NCI-H446 treated with DMSO at 0.1 percent for 48 hours (cell line): Measurements from ENCODE around the gene SYNPO.

Experiments
- DNase-seq: peaks from one replicate; lab custom pipeline; 2025; lab: John Stamatoyannopoulos, UW

The SYNPO gene

DNA sequence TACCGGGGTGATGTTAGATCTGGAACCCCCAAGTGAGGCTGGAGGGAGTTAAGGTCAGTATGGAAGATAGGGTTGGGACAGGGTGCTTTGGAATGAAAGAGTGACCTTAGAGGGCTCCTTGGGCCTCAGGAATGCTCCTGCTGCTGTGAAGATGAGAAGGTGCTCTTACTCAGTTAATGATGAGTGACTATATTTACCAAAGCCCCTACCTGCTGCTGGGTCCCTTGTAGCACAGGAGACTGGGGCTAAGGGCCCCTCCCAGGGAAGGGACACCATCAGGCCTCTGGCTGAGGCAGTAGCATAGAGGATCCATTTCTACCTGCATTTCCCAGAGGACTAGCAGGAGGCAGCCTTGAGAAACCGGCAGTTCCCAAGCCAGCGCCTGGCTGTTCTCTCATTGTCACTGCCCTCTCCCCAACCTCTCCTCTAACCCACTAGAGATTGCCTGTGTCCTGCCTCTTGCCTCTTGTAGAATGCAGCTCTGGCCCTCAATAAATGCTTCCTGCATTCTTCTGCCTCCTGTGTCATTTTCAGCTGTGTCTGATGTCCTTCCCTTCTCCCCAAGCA is 18.3 kb downstream of the SYNPO start:
- DNase-seq: no peak

DNA sequence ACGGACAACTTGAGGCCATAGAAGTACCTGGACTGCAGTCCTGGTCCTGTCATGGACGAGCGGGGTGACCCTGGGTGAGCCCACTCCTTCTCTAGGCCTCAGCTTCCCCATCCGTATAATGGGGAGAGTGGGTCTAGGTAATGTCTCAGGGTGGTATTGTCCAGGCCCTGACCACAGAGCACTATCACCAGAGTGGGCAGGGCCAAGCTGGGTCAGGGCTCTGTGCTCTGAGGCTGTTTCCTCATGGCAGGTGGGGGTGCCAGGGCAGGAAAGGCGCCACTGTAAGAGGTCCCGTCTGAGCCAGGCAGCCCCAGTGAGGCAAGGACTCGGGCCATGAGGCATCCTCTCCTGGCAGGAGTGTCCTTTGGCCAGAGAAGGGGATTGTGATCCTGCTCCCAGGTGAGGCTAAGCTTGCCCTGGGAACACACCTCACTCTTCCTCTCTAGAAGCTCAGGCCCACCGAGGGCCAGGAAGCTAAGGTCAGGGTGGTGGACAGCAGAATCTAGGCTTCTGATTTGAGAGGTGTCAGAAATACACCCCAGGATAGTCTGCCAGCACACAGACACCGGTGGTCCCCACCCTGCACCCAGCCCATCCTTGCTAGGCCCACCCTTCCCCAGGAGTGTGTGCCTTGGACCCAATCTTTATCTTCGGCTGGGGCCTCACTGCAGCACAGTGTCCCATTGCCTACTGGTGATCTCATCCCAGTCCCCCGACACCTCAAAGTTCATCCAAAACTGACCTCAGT is 19.1 kb downstream of the SYNPO start:
- no peak for DNase-seq

DNA sequence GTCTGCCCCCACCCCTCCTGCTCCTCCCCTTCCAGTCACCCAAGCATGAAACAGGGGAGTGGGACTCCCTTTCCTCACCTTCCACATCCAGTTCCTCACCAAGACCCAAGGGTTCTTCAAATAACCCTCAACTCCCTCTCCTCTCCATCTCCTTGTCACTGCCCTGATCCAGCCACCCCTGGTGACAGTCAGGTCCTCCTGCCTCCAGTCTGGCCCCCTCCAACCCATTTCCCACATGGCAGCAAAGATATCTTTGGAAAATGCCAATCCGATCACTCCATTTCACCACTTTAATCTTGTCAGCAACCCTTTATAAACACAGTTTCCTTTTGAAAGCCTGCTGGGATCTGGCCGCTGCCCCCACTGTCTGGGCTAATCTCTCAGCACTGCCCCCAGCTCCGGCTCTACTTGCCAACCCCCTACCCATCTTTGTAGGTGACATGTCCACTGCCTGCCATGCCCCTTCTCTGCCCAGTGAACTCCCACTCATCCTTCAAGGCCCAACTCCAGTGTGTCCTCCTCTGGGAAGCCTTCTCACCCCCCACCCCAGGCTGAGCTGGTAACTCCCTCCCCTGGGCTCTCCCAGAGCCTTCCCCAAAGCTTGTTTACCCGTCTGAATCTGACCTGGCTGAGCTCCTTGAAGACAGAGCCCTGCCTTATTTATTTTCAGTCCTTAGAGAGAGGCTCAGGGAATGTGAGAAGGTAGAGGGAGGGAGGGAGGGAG is 19.8 kb downstream of the SYNPO start:
- DNase-seq: no peak

DNA sequence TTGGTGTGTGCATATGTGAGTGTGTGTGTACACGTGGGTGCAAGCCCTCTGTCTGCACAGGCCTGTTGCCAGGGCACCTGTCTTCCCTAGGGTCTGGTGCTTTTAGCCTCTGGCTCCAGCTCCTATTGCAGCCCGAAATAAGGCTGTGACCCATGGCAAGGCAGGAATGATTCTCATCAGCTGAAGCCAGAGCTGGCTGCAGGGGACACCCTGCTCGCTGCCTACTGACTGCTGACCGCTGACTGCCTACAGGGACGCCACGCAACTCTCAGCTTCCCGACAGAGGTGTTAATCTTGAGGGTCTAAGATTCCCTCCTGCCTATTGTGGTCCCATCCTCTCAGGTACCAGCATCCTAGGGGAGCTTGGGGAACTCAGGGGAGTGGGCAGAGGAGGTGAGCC is 20.6 kb downstream of the SYNPO start, which contains the start of gene MYOZ3:
Gene MYOZ3, plus strand, starts transcription at position 166 of the 400 bp plus-strand sequence. CDS start 1,691 bp downstream, outside the sequence.
- DNase-seq: no peak

DNA sequence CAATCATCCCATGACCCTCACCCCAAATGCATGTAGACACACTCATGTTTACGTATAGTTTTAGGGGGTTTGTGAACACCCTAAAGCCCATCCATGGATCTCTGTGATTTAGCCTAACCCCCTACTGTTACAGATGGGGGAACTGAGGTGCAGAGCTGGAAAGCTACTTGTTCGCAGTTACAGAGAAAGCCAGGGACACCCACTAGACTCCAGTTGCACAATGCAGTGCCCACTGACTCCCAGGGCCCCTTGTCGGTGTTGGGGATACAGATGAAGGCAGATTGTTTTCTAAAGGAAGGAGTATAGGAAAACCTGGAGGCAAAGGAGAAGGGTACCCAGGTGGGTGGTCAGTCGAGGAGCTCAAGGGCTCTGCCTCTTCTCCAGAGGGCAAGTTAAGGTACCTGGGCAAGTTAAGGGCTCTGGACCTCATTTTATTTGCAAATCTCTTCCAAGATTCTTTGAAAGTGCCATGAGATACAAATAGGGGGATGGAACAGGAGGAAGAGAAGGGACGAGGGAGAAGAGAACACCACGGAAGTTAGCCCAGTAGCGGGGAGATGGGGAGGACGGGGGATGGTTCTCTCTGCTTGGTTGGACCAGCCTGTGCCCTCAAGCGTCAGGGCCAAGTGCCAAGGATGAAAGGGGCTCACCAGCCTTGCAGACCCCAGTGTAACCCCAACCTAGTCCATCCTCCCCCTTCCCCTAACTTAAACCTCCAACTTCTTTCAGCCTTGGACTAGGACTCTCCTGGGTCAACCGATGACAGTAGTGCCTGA is 21.5 kb downstream of the SYNPO start:
- no peak for DNase-seq

DNA sequence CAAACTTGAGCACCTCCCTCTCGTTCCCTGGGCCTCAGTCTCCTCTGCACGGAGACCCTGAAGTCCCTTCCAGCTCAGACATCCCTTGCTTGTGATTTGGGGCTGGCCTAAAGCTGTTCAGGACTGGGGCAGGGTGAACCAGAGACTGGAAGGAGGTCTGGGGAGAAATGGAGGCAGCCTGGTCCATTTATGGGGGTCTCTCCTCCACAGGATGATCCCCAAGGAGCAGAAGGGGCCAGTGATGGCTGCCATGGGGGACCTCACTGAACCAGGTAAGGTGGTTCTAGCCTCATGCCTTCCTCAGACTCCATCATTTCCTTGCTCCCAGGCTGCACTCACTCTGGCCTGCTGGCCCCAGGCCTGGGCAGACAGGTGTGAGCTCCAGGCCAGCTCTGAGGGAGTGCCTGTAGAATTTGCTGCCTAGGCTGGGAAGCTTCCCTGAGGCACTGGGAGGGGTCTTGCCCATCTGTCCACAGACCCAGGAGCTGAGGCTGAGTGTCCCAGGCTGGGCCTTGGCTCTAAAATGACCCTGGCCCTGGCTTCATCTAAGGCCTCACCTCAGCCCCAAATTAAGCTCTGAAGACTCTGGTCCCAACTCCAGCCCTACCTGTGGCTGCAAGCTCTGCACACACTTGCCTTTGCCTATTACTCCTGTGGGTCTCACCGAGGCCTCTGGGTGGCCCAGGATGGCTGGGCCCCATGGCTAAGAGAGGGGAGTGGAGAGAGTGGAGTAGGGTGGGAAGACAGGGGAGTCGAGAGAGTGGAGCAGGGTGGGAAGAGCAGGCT is 22.5 kb downstream of the SYNPO start:
- no peak for DNase-seq

DNA sequence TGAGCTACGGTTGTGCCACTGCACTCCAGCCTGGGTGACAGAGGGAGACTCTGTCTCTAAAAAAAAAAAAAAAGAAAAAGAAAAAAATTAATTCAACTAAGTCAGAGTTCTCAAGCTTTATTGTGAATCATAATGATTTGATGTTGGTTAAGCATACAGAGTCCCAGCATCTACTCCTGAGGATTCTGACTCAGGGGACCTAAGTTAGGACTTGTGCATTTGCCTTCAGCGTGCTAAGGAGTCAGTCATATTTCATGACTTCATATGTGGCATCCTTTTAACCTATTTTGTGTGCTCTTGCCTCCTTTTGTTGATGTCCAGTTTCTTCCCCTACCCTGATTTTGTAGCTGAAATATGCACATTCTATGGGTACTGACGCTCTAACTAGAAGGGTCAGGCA is 23.5 kb downstream of the SYNPO start:
- no peak for DNase-seq

DNA sequence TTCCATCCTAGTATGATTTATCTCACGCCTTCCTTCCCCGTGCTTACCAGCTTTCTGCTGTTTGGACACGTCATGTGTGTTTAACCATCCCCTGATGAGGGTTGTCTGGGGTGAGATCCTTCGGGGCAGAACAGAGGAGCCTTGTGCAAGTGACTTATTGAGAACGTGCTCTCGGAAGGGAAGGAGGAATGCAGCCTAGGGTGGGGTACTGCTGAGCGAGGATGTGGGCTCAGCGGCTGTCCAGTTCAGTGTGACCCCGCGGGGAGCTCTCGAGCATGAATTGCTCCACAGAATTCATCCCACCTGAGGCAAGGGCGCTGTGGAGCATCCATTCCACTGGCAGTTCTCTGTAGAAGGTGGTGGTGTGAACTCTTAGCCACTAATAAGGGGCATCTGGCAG is 24.6 kb downstream of the SYNPO start:
- DNase-seq: no peak

DNA sequence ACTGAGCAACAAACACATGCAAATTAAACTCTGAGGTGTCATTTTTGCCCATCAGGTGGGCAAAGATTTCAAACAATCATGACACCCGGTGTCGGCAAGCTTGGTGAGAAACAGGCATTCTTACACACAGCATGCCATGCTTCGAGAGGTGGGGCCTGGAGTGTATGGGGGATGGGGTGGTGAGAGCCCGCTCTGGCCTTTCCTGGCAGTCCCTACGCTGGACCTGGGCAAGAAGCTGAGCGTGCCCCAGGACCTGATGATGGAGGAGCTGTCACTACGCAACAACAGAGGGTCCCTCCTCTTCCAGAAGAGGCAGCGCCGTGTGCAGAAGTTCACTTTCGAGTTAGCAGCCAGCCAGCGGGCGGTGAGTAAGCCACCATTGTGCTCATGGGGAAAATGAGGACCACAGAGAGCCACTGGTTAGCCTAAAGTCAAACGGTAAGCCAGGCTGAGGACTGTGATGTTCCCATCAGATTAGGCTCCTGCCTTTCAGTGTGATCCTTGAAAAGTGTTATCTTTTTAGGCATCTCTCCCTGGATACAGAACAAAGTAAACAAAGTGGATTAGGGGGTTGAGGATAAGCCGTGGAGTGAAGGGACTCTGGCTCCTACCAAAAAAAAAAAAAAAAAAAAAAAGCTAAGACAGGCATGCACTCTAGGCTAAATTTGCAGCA is 30.0 kb downstream of the SYNPO start:
- no peak for DNase-seq

DNA sequence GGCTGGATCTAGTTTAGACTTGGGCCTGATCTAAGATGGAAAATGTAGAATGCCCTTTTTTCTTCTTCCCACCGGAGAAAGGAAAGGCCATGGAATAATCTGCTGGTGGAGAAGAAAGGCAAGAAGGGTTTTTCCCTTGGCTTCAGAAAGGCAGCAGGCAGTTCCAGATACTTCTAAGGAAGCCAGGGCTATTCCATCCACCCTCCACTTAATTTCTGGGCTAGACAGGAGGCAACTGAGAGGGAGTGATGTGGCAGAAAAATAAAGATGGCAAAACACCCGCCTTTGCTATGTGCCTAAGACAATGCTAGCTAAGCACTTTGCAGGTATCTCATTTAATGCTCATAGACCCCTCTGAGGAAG is 30.5 kb downstream of the SYNPO start:
- DNase-seq: no peak

DNA sequence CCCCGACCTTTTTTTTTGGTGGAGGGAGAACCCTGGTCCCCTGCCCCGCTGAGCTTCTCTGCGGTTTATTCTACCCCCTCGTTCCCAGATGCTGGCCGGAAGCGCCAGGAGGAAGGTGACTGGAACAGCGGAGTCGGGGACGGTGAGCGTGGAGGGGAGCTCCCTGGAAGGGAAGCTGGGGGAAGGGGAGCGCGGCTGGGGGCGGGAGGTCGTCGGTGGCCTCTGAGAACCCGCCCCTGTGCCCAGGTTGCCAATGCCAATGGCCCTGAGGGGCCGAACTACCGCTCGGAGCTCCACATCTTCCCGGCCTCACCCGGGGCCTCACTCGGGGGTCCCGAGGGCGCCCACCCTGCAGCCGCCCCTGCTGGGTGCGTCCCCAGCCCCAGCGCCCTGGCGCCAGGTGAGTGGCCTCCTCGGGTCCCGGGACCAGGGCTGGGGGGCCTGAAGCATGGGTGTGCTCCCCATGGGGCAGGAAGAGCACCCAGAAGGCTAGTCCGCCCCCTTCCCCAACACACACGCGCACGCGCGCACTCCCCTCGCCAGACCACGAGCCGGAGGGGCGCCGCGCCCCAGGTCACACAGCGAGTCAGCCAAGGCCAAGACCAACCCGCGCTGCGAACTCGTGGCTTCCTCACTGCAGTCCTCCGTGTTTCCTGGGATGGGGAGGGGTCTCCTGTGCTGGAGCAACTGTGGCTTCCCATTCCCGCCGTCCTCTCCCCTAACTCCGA is 31.2 kb downstream of the SYNPO start:
- no peak for DNase-seq

DNA sequence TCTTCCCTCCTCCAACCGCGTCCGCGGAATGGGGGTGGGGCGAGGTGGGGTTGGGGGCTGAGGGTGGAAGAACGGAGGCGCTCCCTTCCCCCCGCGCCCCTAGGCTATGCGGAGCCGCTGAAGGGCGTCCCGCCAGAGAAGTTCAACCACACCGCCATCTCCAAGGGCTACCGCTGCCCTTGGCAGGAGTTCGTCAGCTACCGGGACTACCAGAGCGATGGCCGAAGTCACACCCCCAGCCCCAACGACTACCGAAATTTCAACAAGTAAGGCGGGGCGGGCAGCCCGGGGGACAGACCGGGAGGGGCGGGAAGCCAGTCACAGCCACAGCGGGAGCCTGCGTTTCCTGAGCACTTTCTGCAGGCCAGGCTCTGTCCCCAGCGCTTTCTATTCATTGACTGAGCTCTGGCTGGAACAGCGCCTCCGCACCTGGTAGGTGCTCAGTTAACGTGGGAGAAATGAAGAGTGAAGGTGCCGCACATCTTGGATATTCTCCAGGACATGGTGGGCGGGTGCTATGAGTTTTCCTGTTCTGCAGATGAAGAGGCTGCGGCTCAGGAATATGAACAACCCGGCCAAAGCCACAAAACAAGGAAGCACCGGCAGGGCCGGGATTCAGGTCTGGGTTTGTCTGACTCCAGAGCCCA is 31.9 kb downstream of the SYNPO start:
- no peak for DNase-seq

DNA sequence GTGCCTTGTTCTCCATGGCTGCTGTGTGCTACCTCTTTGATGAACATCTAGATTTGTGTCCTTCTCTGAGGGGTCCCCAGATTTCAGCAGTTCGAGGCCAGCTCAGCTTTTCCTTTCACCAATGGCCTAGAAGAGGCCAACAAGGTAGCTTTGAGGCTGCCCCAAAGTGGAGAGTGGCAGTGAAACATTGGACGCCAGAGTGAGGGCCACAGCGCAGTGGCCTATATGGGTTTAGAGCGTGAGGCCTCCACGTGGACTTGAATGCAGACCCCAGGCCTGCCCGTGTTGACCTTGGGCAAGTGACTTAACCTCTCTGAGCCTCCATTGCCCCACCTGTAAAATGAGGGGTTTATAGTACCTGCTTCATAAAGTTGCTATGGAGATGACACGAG is 32.4 kb downstream of the SYNPO start:
- DNase-seq: no peak

DNA sequence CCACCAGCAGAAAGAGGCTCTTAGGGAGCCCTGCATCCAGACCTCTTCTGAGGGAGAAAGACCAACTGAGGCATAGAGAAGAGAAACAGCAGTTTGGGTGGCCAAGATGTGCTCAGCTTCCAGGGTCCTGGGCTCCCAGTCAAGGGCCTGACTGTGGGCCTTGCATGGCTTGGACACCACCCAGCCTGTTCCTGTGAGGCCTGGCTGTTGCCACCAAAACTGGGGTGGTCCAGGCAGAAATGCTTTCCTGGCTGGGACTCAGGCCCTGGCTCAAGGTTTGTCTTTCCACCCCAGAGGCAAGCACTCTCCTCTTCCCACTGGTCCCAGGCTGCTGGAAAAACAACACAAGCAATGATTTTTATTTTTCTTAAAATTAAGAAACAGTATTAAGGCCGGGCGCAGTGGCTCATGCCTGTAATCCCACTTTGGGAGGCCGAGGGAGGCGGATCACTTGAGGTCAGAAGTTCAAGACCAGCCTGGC is 33.9 kb downstream of the SYNPO start:
- DNase-seq: no peak

DNA sequence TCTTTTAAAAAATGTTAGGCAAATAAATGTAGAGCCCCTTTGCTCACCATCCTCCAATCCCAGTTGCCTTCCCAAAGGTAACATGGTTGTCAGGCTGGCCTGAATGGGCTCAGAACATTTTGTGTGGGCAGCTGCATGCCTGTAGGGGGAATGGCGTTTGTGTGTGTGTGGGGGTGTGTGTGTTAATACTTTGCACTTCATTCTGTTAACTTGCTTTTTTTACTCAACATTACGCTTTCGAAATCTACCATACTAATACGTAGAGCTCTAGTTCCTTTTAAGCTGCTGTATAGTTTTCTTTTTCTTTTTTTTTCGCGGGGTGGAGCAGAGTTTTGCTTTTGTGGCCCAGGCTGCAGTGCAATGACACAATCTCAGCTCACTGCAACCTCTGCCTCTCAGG is 34.6 kb downstream of the SYNPO start:
- DNase-seq: no peak

DNA sequence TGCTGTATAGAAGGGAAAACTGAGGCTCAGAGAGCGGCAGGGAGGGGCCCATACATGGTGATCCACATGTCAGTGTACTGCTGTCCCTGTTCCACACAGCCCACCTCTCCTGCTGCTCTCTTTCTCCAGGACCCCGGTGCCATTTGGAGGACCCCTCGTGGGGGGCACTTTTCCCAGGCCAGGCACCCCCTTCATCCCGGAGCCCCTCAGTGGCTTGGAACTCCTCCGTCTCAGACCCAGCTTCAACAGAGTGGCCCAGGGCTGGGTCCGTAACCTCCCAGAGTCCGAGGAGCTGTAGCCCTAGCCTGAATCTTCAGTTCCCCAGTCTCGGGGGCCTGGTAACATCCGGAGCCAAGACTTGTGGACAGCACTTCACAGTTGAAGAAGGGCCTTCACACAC is 36.1 kb downstream of the SYNPO start:
- no peak for DNase-seq

DNA sequence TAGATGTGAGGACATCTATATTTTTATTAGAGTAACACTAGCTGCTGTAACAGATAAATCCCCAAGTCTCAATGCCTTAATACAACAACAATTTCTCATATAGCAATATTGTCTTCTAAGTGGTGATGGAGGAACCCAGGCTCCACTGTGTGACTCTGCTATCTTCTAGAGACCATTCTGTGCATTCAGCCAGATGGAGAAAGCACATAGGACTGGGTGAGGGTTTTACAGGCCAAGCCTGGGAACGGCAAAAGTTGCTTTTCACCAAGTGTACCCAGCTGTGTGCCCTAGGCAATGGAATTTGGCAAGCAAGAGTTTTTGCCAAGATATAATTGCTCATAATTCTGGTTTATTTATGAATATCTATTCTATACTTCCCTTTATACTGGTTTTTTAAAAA is 48.7 kb downstream of the SYNPO start:
- no peak for DNase-seq

DNA sequence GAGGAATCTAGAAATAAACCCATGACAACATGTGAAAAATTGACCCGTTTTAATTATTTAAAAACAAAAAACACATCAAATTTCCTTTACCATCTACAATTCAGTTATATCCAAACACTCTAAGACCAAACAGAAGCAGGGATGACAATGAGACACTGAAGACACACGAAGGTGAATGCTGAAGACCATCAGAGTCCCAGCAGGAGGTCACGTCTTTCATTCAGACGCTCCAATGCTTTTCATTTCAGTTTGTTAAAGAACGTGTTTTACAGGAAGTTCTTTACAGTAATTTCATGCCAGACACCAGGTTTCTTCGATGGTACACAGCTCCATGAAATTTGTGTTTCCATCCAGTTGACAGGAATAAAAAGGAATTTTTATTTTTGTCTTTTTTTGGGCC is 50.3 kb downstream of the SYNPO start:
- DNase-seq: no peak

DNA sequence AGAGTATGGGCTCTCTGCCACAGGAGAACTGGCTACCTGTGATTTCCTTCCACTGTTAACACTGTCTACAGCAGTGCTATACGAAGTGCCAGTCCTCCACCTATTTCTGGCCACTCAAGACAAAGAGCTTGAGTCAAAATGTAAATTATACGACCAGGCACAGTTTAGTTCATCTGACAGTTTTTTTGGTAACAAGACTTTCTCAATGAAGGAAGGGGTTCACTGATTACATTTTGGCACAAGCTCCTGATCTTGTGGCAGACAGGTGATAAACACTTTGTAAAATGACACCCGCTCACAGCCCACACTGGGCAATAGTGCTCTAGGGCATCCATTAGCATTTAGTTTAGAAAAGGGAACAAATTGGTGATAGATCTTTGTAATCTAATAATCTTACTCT is 51.8 kb downstream of the SYNPO start:
- no peak for DNase-seq

DNA sequence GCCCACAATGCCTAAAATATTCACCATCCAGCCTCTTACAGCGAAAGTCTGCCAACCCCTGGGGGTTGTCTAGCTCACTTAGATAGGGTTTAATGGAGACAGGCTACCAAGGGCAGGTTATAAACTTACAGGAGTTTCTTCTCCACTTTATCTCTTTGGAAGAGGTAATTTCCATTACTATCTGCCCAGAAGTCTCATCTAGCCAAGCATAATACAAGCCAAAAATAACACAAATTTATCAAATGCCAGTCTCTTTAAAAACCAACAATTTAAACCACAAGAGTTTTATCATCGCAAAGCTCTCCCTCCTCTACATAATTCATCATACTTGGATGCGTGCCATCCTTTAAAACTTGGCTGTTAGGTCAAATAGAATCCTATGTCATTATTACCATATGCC is 54.2 kb downstream of the SYNPO start:
- DNase-seq: no peak
